OCI-LY3 (cell line): ENCODE data around the gene PPP2R2C.

ENCODE experiments used
- H2AFZ ChIP-seq: fragments of 200-600, 300-600 bp; shearing (Covaris generic); 2 replicates; pipeline ENCODE4 v1.6.0; 2014; ENCODE audit warnings: antibody characterized with exemption, low read depth, low read length
- H3K27ac ChIP-seq: fragments of 200-600, 300-600 bp; sonication (generic); 2 replicates; pipeline ENCODE4 v1.5.1; 2014; ENCODE audit warnings: mild to moderate bottlenecking, low read length, moderate library complexity, mixed read lengths
- H3K27me3 ChIP-seq: fragments of 200-600, 300-600 bp; sonication (generic); 2 replicates; pipeline ENCODE4 v1.6.1; 2014; ENCODE audit warnings: low read depth, low read length, mixed read lengths
- H3K36me3 ChIP-seq: fragments of 200-600, 300-600 bp; sonication (generic); replicated peaks from 2 replicates; pipeline ENCODE3; 2014; ENCODE audit warnings: low read depth, low read length, mixed read lengths
- H3K4me1 ChIP-seq: fragments of 300-600, 200-600 bp; sonication (generic); 2 replicates; pipeline ENCODE4 v1.6.1; 2014; ENCODE audit warnings: low read length, mixed read lengths
- H3K4me2 ChIP-seq: fragments of 200-600, 300-600 bp; sonication (generic); 2 replicates; pipeline ENCODE4 v1.6.1; 2014; ENCODE audit warnings: low read length, mixed read lengths
- H3K4me3 ChIP-seq: fragments of 300-600, 200-600 bp; sonication (generic); 2 replicates; pipeline ENCODE4 v1.5.1; 2014; ENCODE audit warnings: antibody characterized with exemption, mild to moderate bottlenecking, low read length, moderate library complexity
- H3K79me2 ChIP-seq: fragments of 300-600, 200-600 bp; shearing (Covaris generic); 2 replicates; pipeline ENCODE4 v1.6.1; 2014; ENCODE audit warnings: mild to moderate bottlenecking, low read length, mixed read lengths
- H3K9ac ChIP-seq: fragments of 300-600, 200-600 bp; shearing (Covaris generic); 2 replicates; pipeline ENCODE4 v1.6.0; 2014; ENCODE audit warnings: mild to moderate bottlenecking, low read length, moderate library complexity
- H3K9me3 ChIP-seq: fragments of 200-600, 300-600 bp; shearing (Covaris generic); 2 replicates; pipeline ENCODE4 v1.6.1; 2014; ENCODE audit warnings: low read length, mixed read lengths; ENCODE audit not compliant: insufficient read depth
- H4K20me1 ChIP-seq: fragments of 200-600, 300-600 bp; sonication (generic); 2 replicates; pipeline ENCODE4 v1.6.1; 2016; ENCODE audit warnings: low read length, mixed read lengths; ENCODE audit not compliant: insufficient read depth
- CTCF ChIP-seq: fragments of 200-600, 300-600 bp; sonication (generic); IDR thresholded peaks from 2 replicates; pipeline ENCODE4 v1.5.1; 2014; ENCODE audit warnings: antibody characterized with exemption, low read length, low read depth
- EZH2phosphoT487 ChIP-seq: fragments of 200-600 bp; shearing (Covaris generic); IDR thresholded peaks from 2 replicates; pipeline ENCODE4 v1.6.1; 2018; ENCODE audit warnings: antibody characterized with exemption, mixed run types, low read depth

The PPP2R2C gene

GRCh38 chr4:6444582-6444981 lies 27.8 kb downstream of the PPP2R2C start:
- Histone ChIP-seq H3K9ac (no peak overlapping the region), H3K27me3 (no peaks in the 10 kb centered on the region), H3K4me3 (no peak overlapping the region), H3K4me2 (no peak overlapping the region), H3K79me2 (no peaks in the 10 kb centered on the region), H3K9me3 (no peaks in the 10 kb centered on the region), H3K4me1 (no peaks in the 10 kb centered on the region), H2AFZ (no peak overlapping the region), H4K20me1 (no peaks in the 10 kb centered on the region), H3K27ac (no peak overlapping the region), H3K36me3 (no peaks in the 10 kb centered on the region)
- TF ChIP-seq CTCF, result no peak
- no peak for TF ChIP-seq EZH2phosphoT487

GRCh38 chr4:6443035-6444023 lies 29.1 kb downstream of the PPP2R2C start:
- H3K9ac ChIP-seq, result no peak overlapping the region
- H3K4me2 ChIP-seq, result no peak overlapping the region
- H3K9me3 ChIP-seq, result no peaks in the 10 kb centered on the region
- TF ChIP-seq CTCF (no peak), EZH2phosphoT487 (no peak)
- no peaks in the 10 kb centered on the region for H3K4me1 ChIP-seq
- H3K4me3 ChIP-seq, result no peak overlapping the region
- H3K27ac ChIP-seq, result no peak overlapping the region
- H3K36me3 ChIP-seq, result no peaks in the 10 kb centered on the region
- no peaks in the 10 kb centered on the region for H3K79me2 ChIP-seq
- H2AFZ ChIP-seq, result no peak overlapping the region
- no peaks in the 10 kb centered on the region for H4K20me1 ChIP-seq
- H3K27me3 ChIP-seq, result peaks cover 9% of the 10 kb centered on the region; the same call in 1 of the 2 replicates

GRCh38 chr4:6442555-6442954 lies 29.9 kb downstream of the PPP2R2C start:
- H3K4me1 ChIP-seq, result no peaks in the 10 kb centered on the region
- peaks cover 13% of the 10 kb centered on the region; the same call in 1 of the 2 replicates for H3K27me3 ChIP-seq
- no peak for TF ChIP-seq CTCF
- no peak for TF ChIP-seq EZH2phosphoT487

GRCh38 chr4:6441758-6442157 lies 30.7 kb downstream of the PPP2R2C start:
- Histone ChIP-seq H3K27ac (no peak overlapping the region), H3K4me1 (no peaks in the 10 kb centered on the region), H4K20me1 (no peaks in the 10 kb centered on the region), H3K36me3 (no peaks in the 10 kb centered on the region), H2AFZ (no peak overlapping the region), H3K9me3 (no peaks in the 10 kb centered on the region), H3K27me3 (peaks cover 13% of the 10 kb centered on the region; the same call in 1 of the 2 replicates), H3K79me2 (no peaks in the 10 kb centered on the region), H3K9ac (no peak overlapping the region), H3K4me2 (no peak overlapping the region), H3K4me3 (no peak overlapping the region)
- no peak for TF ChIP-seq CTCF
- TF ChIP-seq EZH2phosphoT487, result no peak

More at GRCh38 chr4:6442555-6442954, 29.9 kb downstream of the PPP2R2C start:
- H3K9ac ChIP-seq, result no peak overlapping the region
- H3K36me3 ChIP-seq, result no peaks in the 10 kb centered on the region
- H3K4me2 ChIP-seq, result no peak overlapping the region
- no peak overlapping the region for H2AFZ ChIP-seq
- H3K27ac ChIP-seq, result no peak overlapping the region
- H3K9me3 ChIP-seq, result no peaks in the 10 kb centered on the region
- no peaks in the 10 kb centered on the region for H4K20me1 ChIP-seq
- no peak overlapping the region for H3K4me3 ChIP-seq
- H3K79me2 ChIP-seq, result no peaks in the 10 kb centered on the region
